Right hindlimb (tissue), 1 donor: ENCODE data around the gene EIF3F.
"Not testable (repeated sequence)": the region's sequence is repeated elsewhere in the genome, so short reads cannot be mapped to it uniquely, and the experiment has no call there.

Experiments
- DNase-seq: peaks from one replicate; pipeline ENCODE4 v3.0.0-alpha.2; 2018

Gene EIF3F, protein sequence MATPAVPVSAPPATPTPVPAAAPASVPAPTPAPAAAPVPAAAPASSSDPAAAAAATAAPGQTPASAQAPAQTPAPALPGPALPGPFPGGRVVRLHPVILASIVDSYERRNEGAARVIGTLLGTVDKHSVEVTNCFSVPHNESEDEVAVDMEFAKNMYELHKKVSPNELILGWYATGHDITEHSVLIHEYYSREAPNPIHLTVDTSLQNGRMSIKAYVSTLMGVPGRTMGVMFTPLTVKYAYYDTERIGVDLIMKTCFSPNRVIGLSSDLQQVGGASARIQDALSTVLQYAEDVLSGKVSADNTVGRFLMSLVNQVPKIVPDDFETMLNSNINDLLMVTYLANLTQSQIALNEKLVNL

DNA sequence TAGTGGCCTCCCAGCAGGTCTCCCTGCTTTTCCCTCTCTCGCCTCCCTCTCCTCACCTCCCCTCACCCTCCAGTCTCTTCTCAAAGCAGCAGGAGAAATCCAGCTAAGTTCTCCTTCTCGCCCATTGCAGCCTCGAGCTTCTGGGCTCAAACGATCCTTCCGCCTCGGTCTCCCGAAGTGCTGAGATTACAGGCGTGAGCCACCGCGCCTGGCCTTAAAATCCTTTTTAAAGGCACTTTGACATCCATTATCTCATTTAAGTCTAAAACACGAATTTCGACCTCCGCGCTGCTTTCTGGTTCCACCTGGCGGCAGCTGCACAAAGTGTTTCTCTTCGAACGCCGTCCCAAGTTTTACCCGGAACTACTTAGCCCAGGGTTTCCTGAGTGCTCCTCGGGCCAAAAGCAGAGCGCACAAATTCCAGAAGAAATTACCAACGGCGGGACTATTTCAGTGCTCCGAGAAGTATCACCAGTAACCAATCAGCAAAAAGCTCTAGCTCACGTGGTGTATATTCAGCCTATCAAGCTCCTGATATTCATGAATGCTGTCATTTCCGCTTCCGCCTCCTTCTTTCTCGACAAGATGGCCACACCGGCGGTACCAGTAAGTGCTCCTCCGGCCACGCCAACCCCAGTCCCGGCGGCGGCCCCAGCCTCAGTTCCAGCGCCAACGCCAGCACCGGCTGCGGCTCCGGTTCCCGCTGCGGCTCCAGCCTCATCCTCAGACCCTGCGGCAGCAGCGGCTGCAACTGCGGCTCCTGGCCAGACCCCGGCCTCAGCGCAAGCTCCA lies at the start of gene EIF3F:
TSS of gene EIF3F (plus strand) at position 570 of the 792 bp plus-strand sequence. CDS start at position 586, 16 bp downstream.
- DNase-seq, result peak; percentile 97

- no peak for DNase-seq
These were observed 46.0 kb upstream of the EIF3F start for GRCh38 chr11:7941146-7941545.

DNA sequence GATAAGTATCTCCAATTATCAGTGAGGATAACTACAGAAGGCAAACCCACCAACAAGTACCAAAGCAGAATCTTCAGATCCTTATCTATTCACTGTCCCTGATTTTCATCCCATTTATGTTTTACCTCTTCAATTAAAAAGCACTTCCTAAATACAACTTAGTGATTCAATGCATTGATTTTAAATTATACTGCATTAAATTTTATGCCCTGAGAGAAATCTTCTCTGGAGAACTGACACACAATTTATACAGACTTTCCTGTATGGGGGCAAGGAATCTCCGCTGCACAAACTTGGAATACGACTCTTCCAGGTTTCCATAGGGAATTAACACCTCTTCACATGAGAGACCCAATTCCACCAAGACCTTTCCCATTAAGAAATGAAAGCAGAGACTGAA lies 45.5 kb upstream of the EIF3F start, which contains the start of gene OR10A3:
TSS of gene OR10A3 (minus strand) at position 101 of the 400 bp plus-strand sequence. CDS start 2,188 bp downstream, outside the sequence.
- no peak for DNase-seq

GRCh38 chr11:7944123-7944522 lies 43.0 kb upstream of the EIF3F start:
- DNase-seq, result no peak

DNA sequence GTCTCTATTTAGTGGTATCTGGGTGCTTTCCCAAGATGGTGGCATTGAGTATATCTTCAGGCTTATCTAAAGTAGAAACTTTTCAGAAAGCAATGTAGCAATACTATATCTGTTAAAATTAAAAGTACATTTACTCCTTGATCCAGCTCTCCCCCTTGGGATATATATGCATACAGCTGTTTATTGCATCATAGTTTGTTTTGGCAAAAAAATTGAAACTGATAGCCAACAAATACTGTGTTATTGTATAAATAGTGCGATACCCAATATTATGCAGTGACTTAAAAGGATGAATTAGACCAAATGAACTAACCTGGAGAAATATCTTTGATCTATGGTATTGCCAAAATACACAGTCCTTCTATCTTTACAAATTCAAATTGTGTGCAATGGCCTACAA lies 37.2 kb upstream of the EIF3F start:
- DNase-seq, result no peak

DNA sequence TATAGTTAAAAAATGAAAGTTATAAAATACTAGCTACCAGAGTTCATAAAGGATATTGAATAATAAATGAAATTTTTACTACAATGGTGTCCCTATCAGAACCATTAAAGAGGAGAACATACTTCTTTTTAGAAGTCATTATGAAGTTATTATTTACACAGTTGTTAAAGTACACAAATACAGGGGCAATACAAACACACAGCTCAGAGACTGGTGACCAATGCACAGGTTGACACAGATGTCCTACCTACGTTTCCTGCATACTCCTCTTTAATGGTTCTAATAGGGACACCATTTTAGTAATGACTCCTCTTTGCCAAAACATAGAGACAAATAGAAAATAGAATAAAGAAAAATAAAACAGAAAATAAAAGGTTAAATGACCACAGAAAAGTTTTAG lies 31.9 kb upstream of the EIF3F start:
- no peak for DNase-seq

GRCh38 chr11:7964261-7964660 lies 22.9 kb upstream of the EIF3F start:
- DNase-seq, result no peak

DNA sequence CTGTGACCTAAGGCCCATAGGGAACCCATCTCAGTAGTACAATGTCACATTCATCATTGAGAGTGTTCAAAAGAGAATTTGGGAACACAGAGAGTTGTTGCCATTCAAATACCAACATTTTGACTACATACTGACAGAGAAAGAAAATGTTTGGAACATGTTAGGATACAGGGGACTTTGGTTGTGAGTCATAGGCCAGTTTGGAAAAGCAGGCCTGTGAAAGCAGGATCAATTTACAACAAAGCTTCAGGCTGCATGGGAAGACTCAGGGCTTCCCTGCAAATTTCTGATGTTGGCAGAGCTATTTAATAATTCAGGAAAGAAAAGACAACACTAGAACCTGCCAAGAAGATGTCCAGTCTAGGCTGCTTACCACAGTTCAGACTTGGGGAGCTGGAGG lies 22.3 kb upstream of the EIF3F start:
- no peak for DNase-seq

DNA sequence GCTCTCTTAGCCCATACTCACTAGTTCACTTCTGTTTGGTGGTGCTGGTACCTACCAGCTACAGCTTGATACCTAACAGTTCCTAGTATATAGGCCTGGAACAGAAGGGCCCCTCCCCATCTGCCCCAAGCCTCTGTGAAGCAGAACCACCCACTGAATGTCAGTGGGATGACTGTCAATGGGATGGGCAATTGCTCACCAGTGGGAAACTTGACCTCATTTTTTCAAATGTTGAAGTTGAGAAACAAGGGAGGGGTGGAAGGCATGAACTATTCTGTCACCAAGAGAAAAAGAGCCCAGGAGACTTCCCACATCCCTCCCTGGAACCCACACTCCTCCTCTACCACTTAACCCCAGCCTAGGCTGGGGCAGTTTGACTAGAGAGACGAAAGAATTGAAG lies 21.8 kb upstream of the EIF3F start, which contains the start of gene NLRP10:
TSS of gene NLRP10 (minus strand) at position 62 of the 400 bp plus-strand sequence. CDS start 1,952 bp downstream, outside the sequence.
- DNase-seq, result no peak

DNA sequence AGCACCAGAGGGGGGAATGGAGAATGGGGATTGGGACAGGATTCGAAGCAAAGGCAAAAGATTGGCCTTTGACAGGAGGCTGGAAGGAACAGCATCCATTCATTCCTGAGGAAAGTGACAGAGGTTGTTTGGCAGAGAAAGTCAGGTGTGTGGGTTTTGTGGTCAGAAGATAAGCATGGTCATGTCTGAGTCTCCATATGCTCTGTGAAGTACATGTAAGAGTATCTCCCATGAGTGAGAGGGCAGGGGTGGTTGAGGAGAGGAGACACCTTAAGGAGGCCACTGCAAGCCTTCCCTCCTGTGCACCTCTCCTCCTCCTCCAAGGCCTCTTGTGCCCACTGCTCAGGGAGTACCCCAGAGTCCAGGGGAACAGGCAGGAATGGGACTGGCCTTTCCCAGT lies 20.0 kb upstream of the EIF3F start:
- no peak for DNase-seq

GRCh38 chr11:7967826-7968225 lies 19.3 kb upstream of the EIF3F start:
- DNase-seq, result no peak

DNA sequence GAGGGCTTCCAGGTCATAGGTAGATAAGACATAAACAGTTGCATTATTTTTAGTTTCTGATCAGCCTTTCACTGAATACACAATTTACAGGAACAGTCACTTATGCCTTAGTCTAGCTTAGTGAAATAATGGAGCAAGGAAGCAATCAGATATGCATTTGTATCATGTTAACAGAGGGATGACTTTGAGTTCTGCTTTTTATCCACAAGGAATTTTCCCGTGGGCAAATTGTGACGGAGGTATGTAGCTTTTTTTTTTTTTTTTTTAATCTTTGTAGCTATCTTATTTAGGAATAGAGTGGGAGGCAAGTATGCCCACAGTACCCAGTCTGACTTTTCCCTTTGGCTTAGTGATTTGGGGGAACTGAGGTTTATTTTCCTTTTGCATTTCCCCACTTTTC lies 18.5 kb upstream of the EIF3F start:
- no peak for DNase-seq

DNA sequence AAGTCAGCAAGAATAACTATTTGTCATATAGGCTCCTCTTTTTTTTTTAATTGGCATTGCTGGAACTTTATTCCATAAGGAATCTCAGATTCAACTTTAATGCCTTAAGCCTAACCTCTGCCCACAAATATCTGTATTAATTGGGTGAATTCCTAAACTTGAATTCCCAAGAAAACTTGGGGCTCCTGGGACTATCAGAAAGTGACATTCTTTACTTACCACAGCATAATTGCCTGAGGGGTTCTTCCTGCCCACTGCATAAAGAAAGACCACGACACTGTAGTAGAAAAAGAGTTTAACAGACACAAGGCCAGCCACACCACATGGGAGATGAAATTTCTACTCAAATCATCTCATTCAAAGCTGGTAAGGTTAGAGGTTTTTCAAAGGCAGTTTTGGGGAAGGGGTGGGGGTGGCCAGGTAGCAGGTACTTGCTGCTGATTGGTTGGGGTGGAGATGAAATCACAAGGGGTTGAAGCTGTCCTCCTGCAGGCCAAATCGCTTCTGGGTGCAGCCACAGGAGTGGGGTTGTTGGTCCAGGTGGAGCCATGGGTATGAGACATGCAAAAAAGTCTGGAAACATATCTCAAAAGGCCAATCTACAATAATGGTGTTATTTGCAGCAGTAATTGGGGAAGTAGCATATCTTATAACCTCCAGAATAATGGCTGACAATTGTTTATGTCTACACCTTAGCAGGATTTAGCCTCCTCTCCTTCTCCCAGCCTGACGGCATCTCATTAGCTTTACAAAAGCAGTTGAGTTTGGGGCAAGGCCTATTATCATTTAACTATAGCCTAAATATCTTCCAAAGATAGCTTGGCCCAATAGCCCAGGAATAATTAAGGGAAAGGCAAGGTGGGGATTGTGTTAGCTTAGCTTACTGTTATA lies 17.1 kb upstream of the EIF3F start:
- no peak for DNase-seq

DNA sequence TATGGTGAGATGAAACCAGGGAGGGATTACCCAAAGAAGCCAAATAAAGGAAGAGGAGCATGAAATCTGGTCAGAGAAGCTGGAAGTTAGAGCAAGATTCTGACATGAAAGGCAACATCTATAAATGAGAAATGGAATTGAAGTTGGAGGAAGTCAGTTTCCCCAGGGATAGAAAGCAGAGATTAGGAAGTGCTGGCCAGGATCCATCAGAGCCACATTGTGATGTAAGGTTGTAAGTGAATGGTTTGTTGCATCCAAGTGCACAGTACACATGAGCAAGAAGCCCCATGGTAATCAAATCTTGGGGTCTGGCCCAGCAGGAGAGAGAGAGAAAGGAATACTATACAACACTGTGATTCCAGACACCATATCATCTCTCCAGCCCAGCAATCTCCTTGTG lies 15.3 kb upstream of the EIF3F start:
- DNase-seq, result no peak

- no peak for DNase-seq
These were observed 14.1 kb upstream of the EIF3F start for GRCh38 chr11:7973011-7973410.

- no peak for DNase-seq
These were observed 12.5 kb upstream of the EIF3F start for GRCh38 chr11:7974668-7975067.

DNA sequence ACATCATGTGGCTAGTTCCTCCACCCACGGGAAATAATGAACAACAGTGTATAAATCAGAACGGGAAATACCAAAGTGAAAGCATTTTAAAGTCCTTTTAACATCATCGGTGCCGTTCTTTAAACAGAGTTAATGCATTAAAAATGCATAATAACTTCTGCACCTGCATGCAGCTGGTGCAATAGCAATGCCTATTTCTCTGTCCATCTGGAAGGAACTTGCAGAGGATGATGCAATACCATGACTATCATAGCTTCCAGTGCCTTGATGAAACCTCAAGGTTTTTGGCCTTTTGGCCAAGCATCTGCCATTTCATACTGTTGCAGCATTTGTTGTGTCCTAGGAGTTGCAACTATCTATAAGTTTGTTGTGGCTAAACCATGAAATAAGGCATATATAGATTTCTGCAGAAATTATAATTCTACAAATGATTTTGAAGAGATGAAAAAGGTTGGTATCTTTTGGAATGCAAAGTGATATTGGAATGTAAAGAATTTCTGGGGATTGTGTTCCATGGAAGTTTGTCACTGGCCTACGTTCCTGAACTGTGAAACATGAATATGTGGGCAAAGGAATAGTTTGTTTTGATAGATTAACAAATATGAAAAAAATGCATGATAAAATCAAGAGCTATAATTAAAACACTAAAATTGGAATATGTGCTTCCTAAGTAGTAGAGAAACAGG lies 9.8 kb upstream of the EIF3F start:
- no peak for DNase-seq

DNA sequence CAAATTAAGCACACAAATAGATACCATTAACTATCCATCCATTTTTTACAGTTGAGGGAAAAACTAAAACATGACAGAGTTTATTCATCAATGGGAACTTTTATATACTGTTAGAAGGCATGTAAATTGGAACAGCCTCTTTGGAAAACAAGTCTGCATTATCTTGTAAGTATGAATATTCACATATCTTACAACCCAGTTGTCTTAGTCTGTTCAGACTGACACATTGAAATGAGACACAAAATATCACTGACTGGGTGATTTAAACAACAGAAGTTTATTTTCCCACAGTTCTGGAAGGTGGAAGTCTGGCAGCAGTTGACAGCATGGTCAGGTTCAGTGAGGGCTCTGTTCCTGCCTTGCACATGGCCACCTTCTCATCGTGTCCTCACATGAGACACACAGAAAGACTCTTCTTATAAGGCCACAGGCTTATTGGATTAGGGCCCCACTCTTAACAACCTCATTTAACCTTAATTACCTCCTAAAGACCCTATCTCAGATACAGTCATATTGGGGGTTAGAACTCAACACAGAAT lies 5.4 kb upstream of the EIF3F start:
- DNase-seq, result no peak

DNA sequence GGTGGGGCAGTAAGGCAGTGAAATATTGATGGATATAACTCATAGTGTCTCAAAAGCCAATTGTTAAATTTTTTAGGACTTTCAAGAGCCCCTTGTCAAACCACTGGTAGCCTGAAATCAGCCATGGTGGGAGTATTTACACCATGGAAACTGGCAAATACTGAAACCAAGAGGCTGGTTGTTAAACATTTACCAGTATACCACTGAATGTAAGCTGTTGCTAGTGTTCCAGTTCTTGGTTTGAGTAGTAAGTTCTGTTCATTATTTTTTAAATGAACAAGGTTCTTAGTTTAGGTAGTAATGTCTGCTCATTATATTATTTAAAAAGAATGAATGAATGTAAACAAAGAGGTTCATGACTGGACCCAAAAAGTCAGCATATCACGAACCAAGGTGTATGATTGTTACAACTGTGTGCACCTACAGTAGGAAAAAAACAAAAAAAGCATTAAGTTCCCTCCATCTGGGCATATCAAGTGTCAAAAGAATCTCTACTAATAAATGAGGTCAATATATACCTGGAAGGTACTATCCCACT lies 4.5 kb upstream of the EIF3F start:
- DNase-seq, result no peak

GRCh38 chr11:7983832-7984590 lies 3.1 kb upstream of the EIF3F start:
- no peak for DNase-seq

DNA sequence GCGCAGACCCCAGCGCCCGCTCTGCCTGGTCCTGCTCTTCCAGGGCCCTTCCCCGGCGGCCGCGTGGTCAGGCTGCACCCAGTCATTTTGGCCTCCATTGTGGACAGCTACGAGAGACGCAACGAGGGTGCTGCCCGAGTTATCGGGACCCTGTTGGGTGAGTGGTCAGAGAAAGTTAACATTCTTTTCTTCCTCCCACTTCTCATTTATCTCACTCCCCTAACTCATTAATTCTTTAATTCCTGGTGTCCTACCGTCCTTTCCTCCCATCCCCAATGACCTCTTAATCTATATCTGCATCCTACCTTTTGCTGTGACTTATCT lies 385 bp downstream of the EIF3F start:
- not testable (repeated sequence) for DNase-seq
